WTC11 (cell line): ENCODE results near the gene RAPGEF3.

ENCODE experiments used
- CTCF ChIP-seq: fragments of 200-600 bp; IDR thresholded peaks from 2 replicates; pipeline ENCODE4 v1.8.0; 2022; ENCODE audit warnings: antibody characterized with exemption
- ELF4 ChIP-seq: sonication (generic); formaldehyde crosslinking; IDR thresholded peaks from 2 replicates; pipeline ENCODE4 v1.8.1; 2022; ENCODE audit warnings: low read depth, mild to moderate bottlenecking, moderate library complexity, missing genetic modification reagents
- MAX ChIP-seq: sonication (generic); formaldehyde crosslinking; IDR thresholded peaks from 2 replicates; pipeline ENCODE4 v1.8.0; 2022; ENCODE audit warnings: mild to moderate bottlenecking, missing genetic modification reagents
- MXD4 ChIP-seq: fragments of 250-450 bp; sonication (Bioruptor Pico); IDR thresholded peaks from 2 replicates; pipeline ENCODE4 v1.8.0; 2021; ENCODE audit warnings: mild to moderate bottlenecking, moderate library complexity, borderline replicate concordance
- OVOL2 ChIP-seq: fragments of 250-450 bp; sonication (Bioruptor Pico); IDR thresholded peaks from 2 replicates; pipeline ENCODE4 v1.9.0; 2021; ENCODE audit warnings: mild to moderate bottlenecking, borderline replicate concordance
- SMAD4 ChIP-seq: sonication (generic); formaldehyde crosslinking; IDR thresholded peaks from 2 replicates; pipeline ENCODE4 v1.8.0; 2022; ENCODE audit warnings: mild to moderate bottlenecking, missing genetic modification reagents
- USF2 ChIP-seq: sonication (generic); formaldehyde crosslinking; IDR thresholded peaks from 2 replicates; pipeline ENCODE4 v1.8.1; 2023; ENCODE audit warnings: mild to moderate bottlenecking, missing genetic modification reagents, moderate library complexity

GRCh38 chr12:47772094-47772660 is 13.5 kb upstream of the RAPGEF3 start:
- no peak for TF ChIP-seq CTCF
- no peak for TF ChIP-seq MXD4 (CRISPR knock-in tag)
- TF ChIP-seq SMAD4 (CRISPR knock-in tag) = no peak
- TF ChIP-seq ELF4 (CRISPR knock-in tag) = no peak
- no peak for TF ChIP-seq MAX (CRISPR knock-in tag)
- TF ChIP-seq OVOL2 (CRISPR knock-in tag) = no peak
- no peak for TF ChIP-seq USF2 (CRISPR knock-in tag)
